ENCODE results near the gene DGKI. TPM values are rescaled to one million over a fixed set of nuclear protein-coding genes. Genes with fewer than 3 reads are reported as not detected.

The DGKI gene
- total RNA-seq, 1 donor from 2014 or later, result 2.2 TPM

DNA sequence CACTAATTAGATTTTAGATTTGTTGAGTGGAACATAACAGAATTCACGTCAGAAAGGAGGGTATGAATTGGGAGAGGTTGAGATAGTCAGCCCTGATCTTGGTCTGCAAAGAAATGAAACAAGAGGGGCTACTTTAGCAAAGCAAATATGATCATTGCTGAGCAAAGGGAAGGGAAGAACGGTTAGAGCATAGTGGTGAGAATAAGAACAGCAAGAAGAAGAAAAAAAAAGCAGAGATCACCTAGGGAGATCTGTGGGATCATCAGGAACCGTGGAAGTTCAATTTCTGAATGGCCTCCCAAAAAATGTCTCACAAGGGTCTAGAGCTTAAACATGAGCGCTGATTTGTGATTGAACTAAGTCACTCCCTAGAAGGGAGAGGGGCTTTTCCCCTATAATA lies 156.1 kb downstream of the DGKI start:
- Mint-ChIP-seq H3K4me1 (peaks cover 3% of the 10 kb centered on the region), H3K27me3 (ENCODE audit: low read depth) (no peaks in the 10 kb centered on the region), H3K9me3 (no peaks in the 10 kb centered on the region), H3K36me3 (ENCODE audit: low read depth) (no peaks in the 10 kb centered on the region), H3K27ac (ENCODE audit: unreplicated experiment) (no peak overlapping the region), H3K4me3 (no peak overlapping the region)
- TF ChIP-seq, protein P1, sequence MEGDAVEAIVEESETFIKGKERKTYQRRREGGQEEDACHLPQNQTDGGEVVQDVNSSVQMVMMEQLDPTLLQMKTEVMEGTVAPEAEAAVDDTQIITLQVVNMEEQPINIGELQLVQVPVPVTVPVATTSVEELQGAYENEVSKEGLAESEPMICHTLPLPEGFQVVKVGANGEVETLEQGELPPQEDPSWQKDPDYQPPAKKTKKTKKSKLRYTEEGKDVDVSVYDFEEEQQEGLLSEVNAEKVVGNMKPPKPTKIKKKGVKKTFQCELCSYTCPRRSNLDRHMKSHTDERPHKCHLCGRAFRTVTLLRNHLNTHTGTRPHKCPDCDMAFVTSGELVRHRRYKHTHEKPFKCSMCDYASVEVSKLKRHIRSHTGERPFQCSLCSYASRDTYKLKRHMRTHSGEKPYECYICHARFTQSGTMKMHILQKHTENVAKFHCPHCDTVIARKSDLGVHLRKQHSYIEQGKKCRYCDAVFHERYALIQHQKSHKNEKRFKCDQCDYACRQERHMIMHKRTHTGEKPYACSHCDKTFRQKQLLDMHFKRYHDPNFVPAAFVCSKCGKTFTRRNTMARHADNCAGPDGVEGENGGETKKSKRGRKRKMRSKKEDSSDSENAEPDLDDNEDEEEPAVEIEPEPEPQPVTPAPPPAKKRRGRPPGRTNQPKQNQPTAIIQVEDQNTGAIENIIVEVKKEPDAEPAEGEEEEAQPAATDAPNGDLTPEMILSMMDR (conservative IDR thresholded peaks at IDR 0.05), result peak; percentile 20
- no peak for DNase-seq (ENCODE audit: low read depth, low spot score)

DNA sequence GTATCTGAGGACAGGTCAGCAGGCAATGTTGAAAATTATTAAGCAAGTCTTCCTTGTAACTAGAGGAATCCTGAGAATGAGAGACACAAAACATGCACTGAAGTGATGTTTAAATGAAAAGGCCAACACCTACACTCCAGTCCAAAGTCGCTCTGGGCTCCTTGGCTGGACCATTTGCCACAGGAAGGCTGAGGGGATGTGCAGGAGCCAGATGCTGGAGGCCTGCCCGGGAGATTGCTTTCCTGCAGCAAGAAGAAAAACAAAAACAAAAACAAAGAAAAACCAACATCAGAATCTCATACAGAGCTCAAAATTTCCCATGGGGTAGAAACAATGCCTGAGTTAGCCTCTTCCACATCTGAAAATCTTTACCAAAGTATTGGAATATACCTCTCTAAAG lies 157.0 kb downstream of the DGKI start:
- no peaks in the 10 kb centered on the region for H3K4me1 Mint-ChIP-seq
- H3K36me3 Mint-ChIP-seq (ENCODE audit: low read depth), result no peaks in the 10 kb centered on the region
- H3K9me3 Mint-ChIP-seq, result no peaks in the 10 kb centered on the region
- TF ChIP-seq, protein P1 (conservative IDR thresholded peaks at IDR 0.05), result no peak
- H3K27ac Mint-ChIP-seq (ENCODE audit: unreplicated experiment), result peak overlapping the region; percentile 24
- H3K4me3 Mint-ChIP-seq, result no peak overlapping the region
- no peak for DNase-seq (ENCODE audit: low read depth, low spot score)
- H3K27me3 Mint-ChIP-seq (ENCODE audit: low read depth), result no peaks in the 10 kb centered on the region

DNA sequence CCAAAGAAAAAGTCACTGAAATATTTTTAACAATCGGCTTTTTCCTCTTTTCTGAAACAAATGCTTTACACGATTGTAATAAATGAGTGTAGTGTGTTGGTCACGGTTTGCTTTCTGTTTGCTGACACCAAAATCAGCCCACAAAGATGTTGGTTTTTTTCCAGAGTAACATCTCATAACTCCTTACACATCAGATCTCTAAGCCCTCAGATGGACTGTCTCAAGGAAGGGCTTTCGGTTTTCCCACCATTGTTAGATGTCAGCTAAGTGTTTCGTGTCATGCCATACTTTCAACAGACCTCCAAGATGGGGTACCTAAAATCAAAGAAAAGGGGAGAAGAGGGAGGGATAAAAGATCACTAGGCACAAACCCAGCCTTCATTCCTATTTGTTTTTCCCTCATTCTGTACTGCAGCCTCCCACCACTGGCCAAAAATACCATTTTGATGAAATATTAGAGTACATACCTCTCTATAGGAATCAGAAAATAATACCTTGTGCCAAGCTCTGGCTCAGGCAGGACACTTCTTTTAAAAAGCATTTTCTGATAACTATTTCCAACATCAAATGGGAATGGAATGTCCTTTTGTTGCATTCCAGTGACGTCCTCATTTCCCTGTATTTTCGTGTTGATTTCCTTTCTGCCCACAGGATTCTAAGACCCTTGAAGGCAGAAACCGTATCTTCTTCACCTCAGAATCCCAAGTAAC lies 159.1 kb downstream of the DGKI start:
- DNase-seq (ENCODE audit: low read depth, low spot score), result no peak
- Mint-ChIP-seq H3K36me3 (ENCODE audit: low read depth) (no peaks in the 10 kb centered on the region), H3K27ac (ENCODE audit: unreplicated experiment) (no peak overlapping the region), H3K9me3 (no peaks in the 10 kb centered on the region), H3K4me1 (no peaks in the 10 kb centered on the region), H3K4me3 (no peak overlapping the region), H3K27me3 (ENCODE audit: low read depth) (no peaks in the 10 kb centered on the region)
- TF ChIP-seq, protein P1 (conservative IDR thresholded peaks at IDR 0.05), result no peak

DNA sequence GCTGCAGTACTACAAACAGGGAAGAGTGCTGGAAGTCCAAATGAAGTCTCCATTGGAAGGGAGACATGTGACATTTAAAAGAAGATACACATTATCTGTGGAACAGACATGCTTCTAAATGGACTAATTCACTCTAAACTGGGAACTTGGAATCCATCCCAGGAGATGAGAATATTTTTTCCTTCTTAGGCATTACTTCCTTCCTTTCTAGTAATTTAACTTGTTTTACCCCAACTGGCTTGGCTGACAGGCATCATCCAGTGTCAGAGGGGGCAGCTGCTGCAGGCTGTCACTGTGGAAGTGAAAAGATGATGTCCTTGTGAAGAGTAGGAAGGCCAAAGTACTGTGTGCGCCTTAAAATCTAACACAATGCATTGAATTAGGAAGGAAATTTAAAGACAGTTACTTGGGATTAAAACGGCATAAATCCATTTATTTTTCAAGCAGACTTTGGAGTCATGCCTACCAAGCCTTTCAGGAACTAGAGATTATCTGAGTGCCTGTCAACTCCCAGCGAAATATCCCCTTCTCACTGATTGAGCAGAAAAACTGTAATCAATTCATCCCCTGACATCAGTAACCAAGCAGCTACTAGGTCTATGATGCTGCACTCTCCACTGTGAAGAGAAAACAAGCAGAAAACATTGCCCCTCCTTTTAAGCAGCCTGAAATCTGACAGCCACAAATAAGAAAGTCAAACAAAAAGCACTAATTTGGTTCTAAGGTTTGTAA lies 161.2 kb downstream of the DGKI start:
- TF ChIP-seq, protein P1 (conservative IDR thresholded peaks at IDR 0.05), result no peak
- Mint-ChIP-seq H3K27me3 (ENCODE audit: low read depth) (no peaks in the 10 kb centered on the region), H3K4me1 (no peaks in the 10 kb centered on the region), H3K27ac (ENCODE audit: unreplicated experiment) (peak overlapping the region; percentile 76), H3K9me3 (peaks cover 2% of the 10 kb centered on the region), H3K36me3 (ENCODE audit: low read depth) (no peaks in the 10 kb centered on the region), H3K4me3 (no peak overlapping the region)
- DNase-seq (ENCODE audit: low read depth, low spot score), result no peak

DNA sequence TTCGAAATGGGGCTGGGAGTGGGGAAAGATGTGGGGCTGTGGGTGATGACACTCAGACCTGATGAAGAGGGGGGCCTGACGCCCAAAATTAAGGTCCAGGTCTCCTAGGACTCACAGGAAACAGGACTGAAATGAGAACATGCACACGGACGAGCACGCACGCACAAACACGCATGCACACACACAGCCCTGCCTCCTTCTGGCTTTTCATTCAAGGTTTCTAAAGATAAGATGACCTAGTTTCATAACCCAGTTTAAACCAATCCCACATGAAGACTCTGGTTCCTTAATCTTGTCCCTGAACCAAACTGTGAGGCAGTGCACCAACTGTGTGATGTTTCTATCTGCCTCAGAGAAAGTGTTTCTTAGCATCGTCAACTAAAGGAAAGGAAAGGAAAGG lies 162.0 kb downstream of the DGKI start:
- DNase-seq (ENCODE audit: low read depth, low spot score), result no peak
- no peaks in the 10 kb centered on the region for H3K4me1 Mint-ChIP-seq
- peaks cover 2% of the 10 kb centered on the region for H3K9me3 Mint-ChIP-seq
- no peaks in the 10 kb centered on the region for H3K27me3 Mint-ChIP-seq (ENCODE audit: low read depth)
- no peaks in the 10 kb centered on the region for H3K36me3 Mint-ChIP-seq (ENCODE audit: low read depth)
- no peak overlapping the region for H3K4me3 Mint-ChIP-seq
- no peak overlapping the region for H3K27ac Mint-ChIP-seq (ENCODE audit: unreplicated experiment)
- TF ChIP-seq, protein P1 (conservative IDR thresholded peaks at IDR 0.05), result no peak

All from neural crest cell (in vitro differentiated cells).